ENCODE measurements around the gene NHERF2. TPM values are rescaled to one million over a fixed set of nuclear protein-coding genes. Genes with fewer than 3 reads are reported as not detected.
"Not testable (repeated sequence)": the region's sequence is repeated elsewhere in the genome, so short reads cannot be mapped to it uniquely, and the experiment has no call there.

NHERF2 gene
- total RNA-seq, 3 donors from 2014 or later, result 2.0 to 4.4 (median 2.0) TPM

- not testable (repeated sequence) for ATAC-seq; DNase-seq; H3K36me3 Mint-ChIP-seq (ENCODE audit: insufficient read depth); H3K27me3 Mint-ChIP-seq (ENCODE audit: low read depth); H3K4me3 Mint-ChIP-seq; H3K9me3 Mint-ChIP-seq; H3K4me1 Mint-ChIP-seq (ENCODE audit: low read depth)
Observed at GRCh38 chr16:2033909-2034695, 7.4 kb downstream of the NHERF2 start.

DNA sequence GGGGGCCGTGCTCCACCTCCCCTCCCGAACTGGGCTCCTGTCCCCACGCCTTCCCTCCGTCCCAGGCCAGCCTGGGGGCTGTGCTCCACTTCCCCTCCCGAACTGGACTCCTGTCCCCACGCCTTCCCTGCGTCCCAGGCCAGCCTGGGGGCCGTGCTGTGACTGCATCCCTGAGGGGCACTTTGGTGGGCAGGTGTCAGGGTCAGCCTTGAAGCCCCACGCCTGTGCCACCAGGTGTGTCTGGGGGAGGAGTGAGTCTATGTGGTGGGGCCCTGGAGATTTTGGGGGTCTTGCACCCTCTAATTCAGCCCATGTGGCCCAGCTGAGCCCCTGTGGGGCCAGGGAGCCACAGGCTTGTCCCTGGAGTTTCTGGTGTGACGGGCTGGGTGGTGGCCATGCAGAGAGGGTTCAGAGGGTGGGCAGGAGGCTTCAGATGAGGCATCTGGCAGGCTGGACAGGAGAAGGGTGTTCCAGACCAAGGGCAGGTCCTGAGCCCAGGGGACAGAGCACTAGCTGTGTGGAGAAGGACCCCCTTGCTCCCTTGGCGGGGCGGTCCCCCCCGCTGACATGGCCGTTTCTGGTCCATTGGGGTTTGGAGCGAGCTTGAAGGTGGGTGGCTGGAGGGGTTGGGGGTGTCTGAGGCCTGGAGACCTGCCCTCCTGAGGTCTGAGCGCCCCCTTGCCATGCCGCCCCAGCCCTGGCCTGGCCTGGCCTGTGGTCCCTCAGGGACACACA, 8.2 kb downstream of the NHERF2 start:
- ATAC-seq, result no peak
- no peaks in the 10 kb centered on the region for H3K27me3 Mint-ChIP-seq (ENCODE audit: low read depth)
- no peaks in the 10 kb centered on the region for H3K9me3 Mint-ChIP-seq
- DNase-seq, result no peak
- no peak overlapping the region for H3K4me3 Mint-ChIP-seq
- no peaks in the 10 kb centered on the region for H3K4me1 Mint-ChIP-seq (ENCODE audit: low read depth)
- no peaks in the 10 kb centered on the region for H3K36me3 Mint-ChIP-seq (ENCODE audit: insufficient read depth)

DNA sequence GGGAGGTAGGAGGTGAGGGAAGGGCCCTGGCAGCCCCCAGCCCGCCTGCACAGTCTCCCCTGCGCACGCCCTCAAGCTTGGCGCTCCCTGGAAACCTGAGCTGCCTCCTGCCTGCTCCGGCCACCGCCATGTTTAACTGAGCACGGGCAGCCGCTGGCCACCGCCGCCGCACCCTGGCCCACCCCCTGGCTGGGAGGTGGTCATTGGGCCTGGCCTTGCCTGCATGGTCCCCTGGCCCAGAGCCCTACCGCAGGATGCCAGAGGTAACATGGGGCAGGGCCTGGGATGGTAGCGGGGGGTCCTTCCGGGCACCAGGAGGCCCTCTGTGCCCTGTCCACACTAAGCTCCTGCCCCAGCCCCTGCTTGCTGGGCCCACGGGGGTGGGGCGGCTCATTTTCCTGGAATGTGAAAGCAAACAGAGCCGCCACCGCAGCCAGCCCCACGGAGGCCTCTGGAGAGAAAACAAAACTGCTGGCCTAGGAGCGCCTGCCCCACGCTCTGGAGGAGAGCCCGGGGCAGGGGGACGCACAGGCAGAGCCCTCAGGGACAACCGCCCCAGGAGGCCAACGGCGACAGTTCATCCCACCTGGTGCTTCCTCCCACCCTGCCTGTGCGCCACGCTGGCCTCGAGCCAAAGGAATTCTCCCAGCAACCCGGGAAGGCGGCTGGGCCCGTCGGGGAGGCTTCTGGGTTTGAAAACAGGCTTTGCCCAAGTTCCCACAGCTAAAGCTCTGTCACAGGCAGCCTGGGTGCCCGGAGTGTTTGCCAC, 8.9 kb downstream of the NHERF2 start:
- Mint-ChIP-seq H3K9me3 (no peaks in the 10 kb centered on the region), H3K4me3 (no peak overlapping the region), H3K4me1 (ENCODE audit: low read depth) (no peaks in the 10 kb centered on the region), H3K36me3 (ENCODE audit: insufficient read depth) (no peaks in the 10 kb centered on the region), H3K27me3 (ENCODE audit: low read depth) (no peaks in the 10 kb centered on the region)
- ATAC-seq, result no peak
- DNase-seq, result no peak

DNA sequence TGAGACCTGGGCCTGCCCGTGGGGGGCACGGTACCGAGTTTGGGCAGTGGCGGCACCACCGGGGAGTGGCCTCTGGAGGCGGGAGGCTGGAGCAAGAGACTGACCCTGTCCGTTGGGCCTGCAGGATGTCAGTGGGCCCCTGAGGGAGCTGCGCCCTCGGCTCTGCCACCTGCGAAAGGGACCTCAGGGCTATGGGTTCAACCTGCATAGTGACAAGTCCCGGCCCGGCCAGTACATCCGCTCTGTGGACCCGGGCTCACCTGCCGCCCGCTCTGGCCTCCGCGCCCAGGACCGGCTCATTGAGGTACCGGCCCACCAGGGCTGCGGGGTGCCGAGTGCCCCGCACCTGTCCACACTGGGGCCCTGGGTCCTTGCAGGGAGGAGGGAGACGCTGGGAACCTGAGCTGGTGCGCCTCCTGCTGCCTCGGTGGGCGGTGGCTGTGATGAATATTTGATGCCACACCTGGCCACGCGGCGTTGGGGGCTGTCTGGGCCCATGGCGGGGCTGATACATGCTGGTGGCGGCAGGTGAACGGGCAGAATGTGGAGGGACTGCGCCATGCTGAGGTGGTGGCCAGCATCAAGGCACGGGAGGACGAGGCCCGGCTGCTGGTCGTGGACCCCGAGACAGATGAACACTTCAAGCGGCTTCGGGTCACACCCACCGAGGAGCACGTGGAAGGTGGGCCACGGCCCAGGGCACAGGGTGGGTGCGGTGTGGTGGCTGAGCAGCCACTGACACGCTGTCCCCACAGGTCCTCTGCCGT, 9.7 kb downstream of the NHERF2 start:
- Mint-ChIP-seq H3K9me3 (no peaks in the 10 kb centered on the region), H3K4me1 (ENCODE audit: low read depth) (no peaks in the 10 kb centered on the region), H3K36me3 (ENCODE audit: insufficient read depth) (no peaks in the 10 kb centered on the region), H3K27me3 (ENCODE audit: low read depth) (no peaks in the 10 kb centered on the region), H3K4me3 (no peak overlapping the region)
- ATAC-seq, result no peak
- DNase-seq, result no peak

DNA sequence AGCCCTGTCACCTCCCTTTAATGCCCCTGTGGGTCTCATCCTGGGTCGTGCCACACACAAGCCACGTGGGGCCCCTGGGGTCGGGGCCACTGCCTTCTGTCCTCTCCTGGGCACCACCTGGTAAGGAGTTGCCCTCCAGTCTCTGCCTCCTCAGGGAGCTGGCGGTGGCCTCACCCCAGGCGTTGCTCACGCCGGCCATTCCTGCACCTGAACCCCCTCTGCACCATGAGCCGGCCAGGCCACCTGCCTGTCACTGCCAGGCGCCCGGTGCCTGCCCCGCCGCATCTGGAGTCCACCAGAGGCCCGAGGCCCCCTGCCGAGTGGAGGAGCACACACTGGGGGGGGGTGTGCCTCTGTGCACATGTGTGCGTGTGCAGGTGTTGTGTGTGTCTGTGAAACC, 10.4 kb downstream of the NHERF2 start:
- no peak for DNase-seq
- no peaks in the 10 kb centered on the region for H3K27me3 Mint-ChIP-seq (ENCODE audit: low read depth)
- no peak overlapping the region for H3K4me3 Mint-ChIP-seq
- H3K4me1 Mint-ChIP-seq (ENCODE audit: low read depth), result no peaks in the 10 kb centered on the region
- ATAC-seq, result no peak
- H3K36me3 Mint-ChIP-seq (ENCODE audit: insufficient read depth), result no peaks in the 10 kb centered on the region
- H3K9me3 Mint-ChIP-seq, result no peaks in the 10 kb centered on the region

- Mint-ChIP-seq H3K9me3 (no peaks in the 10 kb centered on the region), H3K27me3 (ENCODE audit: low read depth) (no peaks in the 10 kb centered on the region), H3K4me3 (no peak overlapping the region), H3K4me1 (ENCODE audit: low read depth) (no peaks in the 10 kb centered on the region), H3K36me3 (ENCODE audit: insufficient read depth) (no peaks in the 10 kb centered on the region)
- ATAC-seq (no peak), DNase-seq (no peak)
Observed at GRCh38 chr16:2037647-2038381, 11.1 kb downstream of the NHERF2 start.

DNA sequence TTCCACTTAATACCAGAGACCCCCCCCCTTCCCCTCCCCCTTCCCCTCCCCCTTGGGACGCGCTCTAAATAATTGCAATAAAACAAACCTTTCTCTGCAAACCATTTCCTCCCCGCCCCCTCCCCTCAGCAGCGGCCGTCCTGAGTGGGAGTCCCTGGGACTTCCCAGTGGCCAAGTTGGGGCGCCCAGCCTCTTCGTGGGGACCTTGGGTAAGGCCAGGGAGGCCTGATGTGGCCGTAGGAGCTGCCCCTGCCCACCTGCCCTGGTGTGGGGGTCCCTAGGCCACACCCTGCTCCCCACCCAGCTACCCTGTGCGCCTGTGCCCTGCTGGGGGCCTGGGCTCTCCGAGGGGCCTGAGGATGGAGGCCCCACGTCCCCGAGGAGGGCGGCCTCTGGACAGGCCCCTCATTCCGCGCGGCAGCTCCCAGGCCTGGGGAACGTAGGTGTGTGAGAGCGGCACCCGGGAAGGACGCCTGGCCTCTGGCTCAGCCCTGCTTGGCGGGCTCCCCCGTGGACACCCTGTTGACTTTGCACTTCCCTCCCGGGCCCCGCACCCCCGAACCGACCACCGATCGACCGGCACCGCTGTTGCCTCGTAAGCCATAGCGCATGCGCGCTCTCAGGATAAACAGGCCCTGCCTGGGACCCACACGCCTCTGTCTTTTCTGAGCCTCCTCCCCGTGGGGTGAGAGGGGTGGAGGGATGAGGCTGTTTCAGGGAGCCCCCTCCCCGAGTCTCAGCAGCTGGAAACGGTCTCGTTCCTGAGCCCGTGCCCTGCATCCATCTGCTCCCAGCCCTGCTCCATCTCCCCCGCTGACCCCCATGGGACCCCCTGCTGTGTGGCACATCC, 11.9 kb downstream of the NHERF2 start:
- Mint-ChIP-seq H3K27me3 (ENCODE audit: low read depth) (no peaks in the 10 kb centered on the region), H3K4me3 (no peak overlapping the region), H3K9me3 (no peaks in the 10 kb centered on the region), H3K36me3 (ENCODE audit: insufficient read depth) (no peaks in the 10 kb centered on the region), H3K4me1 (ENCODE audit: low read depth) (no peaks in the 10 kb centered on the region)
- ATAC-seq, result no peak
- no peak for DNase-seq

DNA sequence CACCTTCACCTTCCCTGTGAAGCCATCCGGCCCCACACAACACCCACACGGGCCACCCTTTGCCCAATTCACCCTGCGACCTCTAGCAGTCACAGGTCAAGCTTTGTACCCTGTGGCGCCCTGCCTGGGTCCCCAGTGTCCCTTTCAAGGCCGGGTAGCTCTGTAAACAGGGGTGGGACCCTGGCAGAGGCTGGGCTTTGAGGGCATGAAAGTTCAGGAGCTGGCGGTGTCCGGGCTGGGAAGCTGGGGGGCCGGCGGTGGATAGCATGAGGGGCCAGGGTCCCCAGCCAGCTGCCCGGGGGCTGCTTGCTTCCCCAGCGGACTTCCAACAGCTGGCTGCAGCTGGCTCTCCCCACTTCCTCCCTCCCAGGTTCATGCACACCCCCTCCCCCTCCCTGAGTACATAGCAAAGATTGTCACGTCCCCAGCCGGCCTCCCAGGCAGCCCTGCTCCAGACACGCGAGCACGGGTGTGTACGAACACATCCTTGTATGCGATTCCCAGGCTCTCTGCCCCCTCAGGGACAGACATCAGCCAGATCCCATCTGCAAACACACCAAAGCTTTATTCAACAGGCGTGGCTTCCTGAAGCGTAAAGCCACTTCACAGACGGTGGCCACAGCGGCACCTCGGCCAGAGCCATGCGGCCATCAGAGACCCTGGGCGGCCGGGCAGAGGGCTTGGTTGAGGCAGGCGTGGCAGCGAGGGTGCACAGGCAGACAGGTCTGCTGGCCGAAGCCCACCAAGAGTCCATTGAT, 12.8 kb downstream of the NHERF2 start:
- ATAC-seq, result no peak
- H3K4me1 Mint-ChIP-seq (ENCODE audit: low read depth), result no peaks in the 10 kb centered on the region
- no peaks in the 10 kb centered on the region for H3K9me3 Mint-ChIP-seq
- no peaks in the 10 kb centered on the region for H3K36me3 Mint-ChIP-seq (ENCODE audit: insufficient read depth)
- no peak overlapping the region for H3K4me3 Mint-ChIP-seq
- no peaks in the 10 kb centered on the region for H3K27me3 Mint-ChIP-seq (ENCODE audit: low read depth)
- no peak for DNase-seq

- no peak for ATAC-seq
- no peak for DNase-seq
- Mint-ChIP-seq H3K4me1 (ENCODE audit: low read depth) (no peaks in the 10 kb centered on the region), H3K36me3 (ENCODE audit: insufficient read depth) (no peaks in the 10 kb centered on the region), H3K9me3 (no peaks in the 10 kb centered on the region), H3K27me3 (ENCODE audit: low read depth) (no peaks in the 10 kb centered on the region), H3K4me3 (no peak overlapping the region)
Observed at GRCh38 chr16:2040041-2040786, 13.5 kb downstream of the NHERF2 start.

GRCh38 chr16:2040787-2041522, 14.3 kb downstream of the NHERF2 start:
- DNase-seq, result no peak
- no peaks in the 10 kb centered on the region for H3K36me3 Mint-ChIP-seq (ENCODE audit: insufficient read depth)
- no peak for ATAC-seq
- H3K4me1 Mint-ChIP-seq (ENCODE audit: low read depth), result no peaks in the 10 kb centered on the region
- no peak overlapping the region for H3K4me3 Mint-ChIP-seq
- no peaks in the 10 kb centered on the region for H3K9me3 Mint-ChIP-seq
- no peaks in the 10 kb centered on the region for H3K27me3 Mint-ChIP-seq (ENCODE audit: low read depth)

- ATAC-seq (no peak), DNase-seq (no peak)
- H3K27me3 Mint-ChIP-seq (ENCODE audit: low read depth), result no peaks in the 10 kb centered on the region
- H3K9me3 Mint-ChIP-seq, result no peaks in the 10 kb centered on the region
- peaks cover 7% of the 10 kb centered on the region for H3K4me1 Mint-ChIP-seq (ENCODE audit: low read depth)
- peaks cover 2% of the 10 kb centered on the region for H3K36me3 Mint-ChIP-seq (ENCODE audit: insufficient read depth)
- H3K4me3 Mint-ChIP-seq, result no peak overlapping the region
Observed at GRCh38 chr16:2042171-2042985, 15.7 kb downstream of the NHERF2 start.
